PFSK-1 (cell line): ENCODE data around the gene PMIS2.

Source experiments
- FOXP2 ChIP-seq: optimal IDR thresholded peaks from 2 replicates; pipeline ENCODE3; 2011; ENCODE audit warnings: borderline replicate concordance, control low read depth, inconsistent platforms; ENCODE audit not compliant: insufficient read depth; ENCODE audit errors: extremely low read length, extremely low read depth
- POLR2AphosphoS5 ChIP-seq: IDR thresholded peaks from 2 replicates; pipeline ENCODE4 v1.6.1; 2012; ENCODE audit warnings: low read depth, mild to moderate bottlenecking, control low read depth, low read length, moderate library complexity
- REST ChIP-seq, 2 experiments: IDR thresholded peaks; 2 replicates each; pipeline versions ENCODE4 v1.6.1 to v1.8.0; 2011 to 2012; ENCODE audit warnings: low read depth in 2 of 2, low read length in 2 of 2, control low read depth in 1 of 2, inconsistent platforms in 1 of 2, mild to moderate bottlenecking in 1 of 2, moderate library complexity in 1 of 2; ENCODE audit not compliant: insufficient read depth in 1 of 2
- SIN3A ChIP-seq: IDR thresholded peaks from 2 replicates; pipeline ENCODE4 v1.6.1; 2012; ENCODE audit warnings: mild to moderate bottlenecking, low read length, moderate library complexity, borderline replicate concordance; ENCODE audit not compliant: insufficient read depth
- TAF1 ChIP-seq: IDR thresholded peaks from 2 replicates; pipeline ENCODE4 v1.6.1; 2012; ENCODE audit warnings: low read length, control low read depth, borderline replicate concordance; ENCODE audit not compliant: insufficient read depth

GRCh38 chr19:35565016-35565856 lies 20.7 kb upstream of the PMIS2 start:
- TF ChIP-seq REST (IDR thresholded peaks at IDR 0.05; ENCODE audit: insufficient read depth in 1 of 2, low read depth in 2 of 2, low read length in 2 of 2) (no peak), POLR2AphosphoS5 (no peak), TAF1 (no peak), SIN3A (no peak), FOXP2 (no peak)
